WTC11 (cell line): ENCODE results near the gene NBPF1. TPM values are rescaled to one million over a fixed set of nuclear protein-coding genes. Genes with fewer than 3 reads are reported as not detected.
A peak's percentile ranks its signal among the peaks of the same experiment; 100 is the strongest.
"Not testable (repeated sequence)": the region's sequence is repeated elsewhere in the genome, so short reads cannot be mapped to it uniquely, and the experiment has no call there.

ENCODE experiments used
- ATAC-seq: fragments of 200-7000 bp; cut with Tn5 transposase; 2 replicates; pipeline ENCODE4 v1.10.0; 2021; ENCODE audit warnings: mild to moderate bottlenecking, moderate library complexity
- CTCF ChIA-PET: fragments of 300-600 bp; sonication (Branson Sonifier 250); formaldehyde crosslinking; loops from one replicate; lab custom pipeline; 2021; ENCODE audit warnings: antibody characterized with exemption; lab: Charles Lee
- POLR2A ChIA-PET: fragments of 350-600 bp; sonication (Branson Sonifier 250); formaldehyde crosslinking; loops from one replicate; lab custom pipeline; 2021; ENCODE audit warnings: antibody characterized with exemption; lab: Charles Lee
- DNase-seq: peaks from one replicate; pipeline ENCODE4 v3.0.0; 2021; ENCODE audit warnings: low spot score
- H3K27ac Mint-ChIP-seq: 2 replicates; pipeline ENCODE4 v1.8.0; 2021; ENCODE audit warnings: mixed read lengths
- H3K27me3 Mint-ChIP-seq: 2 replicates; pipeline ENCODE4 v1.8.0; 2021; ENCODE audit warnings: low read depth, mild to moderate bottlenecking, moderate library complexity, mixed read lengths
- H3K36me3 Mint-ChIP-seq: 2 replicates; pipeline ENCODE4 v1.8.0; 2021; ENCODE audit warnings: mixed read lengths
- H3K4me1 Mint-ChIP-seq: 2 replicates; pipeline ENCODE4 v1.8.0; 2022; ENCODE audit warnings: mixed read lengths
- H3K4me3 Mint-ChIP-seq: 2 replicates; pipeline ENCODE4 v1.8.0; 2021; ENCODE audit warnings: mild to moderate bottlenecking, moderate library complexity, mixed read lengths
- H3K9me3 Mint-ChIP-seq: 2 replicates; pipeline ENCODE4 v1.8.0; 2021; ENCODE audit warnings: mixed read lengths
- CREB1 ChIP-seq: sonication (generic); formaldehyde crosslinking; IDR thresholded peaks from 2 replicates; pipeline ENCODE4 v1.8.0; 2023; ENCODE audit warnings: mild to moderate bottlenecking, missing genetic modification reagents
- CREM ChIP-seq: sonication (generic); formaldehyde crosslinking; IDR thresholded peaks from 2 replicates; pipeline ENCODE4 v1.8.1; 2022; ENCODE audit warnings: mild to moderate bottlenecking, missing genetic modification reagents, moderate library complexity
- ELF4 ChIP-seq: sonication (generic); formaldehyde crosslinking; IDR thresholded peaks from 2 replicates; pipeline ENCODE4 v1.8.1; 2022; ENCODE audit warnings: low read depth, mild to moderate bottlenecking, moderate library complexity, missing genetic modification reagents
- ESRRA ChIP-seq: sonication (generic); formaldehyde crosslinking; IDR thresholded peaks from 2 replicates; pipeline ENCODE4 v1.8.1; 2022; ENCODE audit warnings: mild to moderate bottlenecking, missing genetic modification reagents, borderline replicate concordance
- ETV6 ChIP-seq: sonication (generic); formaldehyde crosslinking; IDR thresholded peaks from 2 replicates; pipeline ENCODE4 v1.8.1; 2022; ENCODE audit warnings: mild to moderate bottlenecking, missing genetic modification reagents
- FOXP1 ChIP-seq: sonication (generic); formaldehyde crosslinking; IDR thresholded peaks from 2 replicates; pipeline ENCODE4 v1.8.0; 2022; ENCODE audit warnings: missing genetic modification reagents, mild to moderate bottlenecking, moderate library complexity, borderline replicate concordance
- GABPB1 ChIP-seq: sonication (generic); formaldehyde crosslinking; IDR thresholded peaks from 2 replicates; pipeline ENCODE4 v1.8.1; 2023; ENCODE audit warnings: mild to moderate bottlenecking, missing genetic modification reagents
- MYBL2 ChIP-seq: sonication (generic); formaldehyde crosslinking; IDR thresholded peaks from 2 replicates; pipeline ENCODE4 v1.8.1; 2023; ENCODE audit warnings: mild to moderate bottlenecking, moderate library complexity, missing genetic modification reagents
- TCF7 ChIP-seq: sonication (generic); formaldehyde crosslinking; IDR thresholded peaks from 2 replicates; pipeline ENCODE4 v1.8.0; 2022; ENCODE audit warnings: mild to moderate bottlenecking, low read depth, missing genetic modification reagents, moderate library complexity
- TEAD1 ChIP-seq: sonication (generic); formaldehyde crosslinking; IDR thresholded peaks from 2 replicates; pipeline ENCODE4 v1.8.0; 2022; ENCODE audit warnings: mild to moderate bottlenecking, missing genetic modification reagents
- total RNA-seq: library from RNA; stranded (reverse); gene quantifications from 3 replicates; pipeline ENCODE4 v1.2.3, GENCODE V29; 2021
- TF ChIP-seq, protein P1 (sequence below): sonication (generic); formaldehyde crosslinking; IDR thresholded peaks from 2 replicates; pipeline ENCODE4 v1.8.1; 2023; ENCODE audit warnings: mild to moderate bottlenecking, missing genetic modification reagents
- TF ChIP-seq, protein P2 (sequence below): sonication (generic); formaldehyde crosslinking; IDR thresholded peaks from 2 replicates; pipeline ENCODE4 v1.8.0; 2023; ENCODE audit warnings: mild to moderate bottlenecking, missing genetic modification reagents
- TF ChIP-seq, protein P3 (sequence below): sonication (generic); formaldehyde crosslinking; IDR thresholded peaks from 2 replicates; pipeline ENCODE4 v1.8.0; 2023; ENCODE audit warnings: missing genetic modification reagents, mild to moderate bottlenecking, borderline replicate concordance
- TF ChIP-seq, protein P4 (sequence below): sonication (generic); formaldehyde crosslinking; IDR thresholded peaks from 2 replicates; pipeline ENCODE4 v1.8.0; 2022; ENCODE audit warnings: missing genetic modification reagents
- TF ChIP-seq, protein P5 (sequence below): sonication (generic); formaldehyde crosslinking; IDR thresholded peaks from 2 replicates; pipeline ENCODE4 v1.8.1; 2023; ENCODE audit warnings: mild to moderate bottlenecking, moderate library complexity, missing genetic modification reagents

The NBPF1 gene
- total RNA-seq, 1 experiment from 2014 or later, result 18.3 TPM

DNA sequence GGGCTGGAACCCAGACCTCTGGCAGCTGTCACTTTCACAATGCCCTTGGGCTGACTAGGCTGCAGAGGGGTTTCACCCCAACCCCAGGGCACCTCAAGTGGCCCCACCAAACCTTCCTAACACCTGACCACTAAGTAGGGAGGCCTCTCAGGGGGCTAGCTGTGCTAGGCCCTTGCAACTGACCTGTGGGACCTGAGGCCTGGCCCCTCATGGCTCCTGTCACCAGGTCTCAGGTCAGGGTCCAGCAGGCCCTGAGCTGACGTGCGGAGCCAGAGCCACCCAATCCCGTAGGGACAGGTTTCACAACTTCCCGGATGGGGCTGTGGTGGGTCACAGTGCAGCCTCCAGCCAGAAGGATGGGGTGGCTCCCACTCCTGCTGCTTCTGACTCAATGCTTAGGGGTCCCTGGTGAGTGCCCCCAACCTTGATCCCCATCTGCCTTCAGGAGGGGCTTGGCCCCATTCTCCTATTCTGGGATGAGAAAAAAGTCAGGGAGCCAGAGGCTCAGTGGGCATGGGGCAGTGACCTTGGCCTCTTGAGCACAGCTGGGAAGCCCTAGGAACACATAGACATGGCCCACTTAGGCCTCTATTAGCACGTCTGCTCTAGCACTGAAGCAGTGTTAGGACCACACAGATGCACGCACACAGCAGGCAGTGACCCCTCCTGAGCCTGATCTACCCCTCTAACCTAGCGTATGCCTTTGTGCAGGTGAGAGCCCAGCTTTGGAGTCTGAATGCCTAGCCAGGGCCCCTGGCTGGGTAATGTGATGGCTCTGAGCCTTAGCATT, 32.1 kb upstream of the NBPF1 start:
- H3K9me3 Mint-ChIP-seq, ATAC-seq, H3K27ac Mint-ChIP-seq, H3K36me3 Mint-ChIP-seq, H3K4me1 Mint-ChIP-seq, H3K4me3 Mint-ChIP-seq, POLR2A ChIA-PET: not testable (repeated sequence)
- CTCF ChIA-PET, result interaction anchor here (0.5 to 2.3 kb wide), 4 partner anchors 25 to 413 kb away, joined by 3 to 14 read pairs (median 6); no protein-coding TSS in a partner anchor
- H3K27me3 Mint-ChIP-seq, result peaks cover 15% of the 10 kb centered on the region
- TF ChIP-seq GABPB1 (CRISPR knock-in tag), result peak; percentile 81
- DNase-seq, result peak; percentile 30

DNA sequence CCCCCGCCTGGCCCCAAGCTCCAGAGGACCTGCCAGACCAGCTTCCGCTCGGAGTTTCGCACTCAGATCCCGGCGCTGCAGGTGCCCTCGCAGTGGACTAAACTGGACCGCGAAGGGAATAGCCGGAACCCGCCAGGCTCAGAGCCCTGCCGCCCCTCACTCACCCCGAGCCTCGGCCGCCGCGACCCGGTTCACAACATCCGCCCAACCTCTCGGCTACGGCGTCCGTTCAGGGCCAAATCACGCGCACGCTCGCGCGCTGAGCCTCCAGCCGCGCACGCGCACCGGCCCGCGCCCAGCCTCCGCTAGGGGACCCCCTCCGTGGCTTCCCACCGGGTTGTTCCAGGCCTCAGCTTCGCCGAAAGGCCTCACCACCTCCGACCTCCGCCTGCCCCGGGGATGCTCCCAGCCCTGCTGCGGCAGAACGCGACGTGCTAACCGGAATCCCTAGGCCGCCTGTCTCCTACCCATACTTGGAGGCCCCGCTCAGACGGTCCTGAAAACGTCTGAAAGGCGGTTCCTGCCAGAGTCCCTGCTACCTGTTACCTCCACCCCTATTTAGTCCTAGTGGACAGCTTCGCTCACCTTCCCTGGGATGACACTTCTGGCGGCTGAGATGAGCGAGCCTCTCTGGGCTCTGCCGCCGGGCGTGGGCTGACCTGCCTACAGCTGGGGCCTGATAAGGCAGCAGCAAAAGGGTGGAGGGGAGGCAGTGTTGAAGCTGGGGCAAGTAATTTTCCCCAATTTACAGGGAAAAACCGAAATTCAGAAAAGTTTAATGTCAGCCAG, 31.3 kb upstream of the NBPF1 start:
- H3K27me3 Mint-ChIP-seq, result peaks cover 15% of the 10 kb centered on the region
- H3K4me3 Mint-ChIP-seq, H3K27ac Mint-ChIP-seq, H3K4me1 Mint-ChIP-seq, H3K36me3 Mint-ChIP-seq, H3K9me3 Mint-ChIP-seq: not testable (repeated sequence)
- DNase-seq, result peak; percentile 99
- CTCF ChIA-PET, result interaction anchor here (0.8 to 2.3 kb wide), 5 partner anchors 24 to 65 kb away, joined by 3 to 14 read pairs (median 5); no protein-coding TSS in a partner anchor
- POLR2A ChIA-PET, result interaction anchor here (0.8 kb wide), 1 partner anchor 66 kb away, joined by 3 read pairs; no protein-coding TSS in a partner anchor
- peak; percentile 52 for ATAC-seq
- peak; percentile 25 for TF ChIP-seq ESRRA (CRISPR knock-in tag)
- TF ChIP-seq ETV6 (CRISPR knock-in tag), result peak; percentile 93
- 0 out of 2 replicates have a peak, but pooled peaks have one; percentile 60 for TF ChIP-seq CREM
- TF ChIP-seq ELF4 (CRISPR knock-in tag), result 0 out of 2 replicates have a peak, but pooled peaks have one; percentile 37
- TF ChIP-seq CREB1, result peak; percentile 77; the same call in 1 of the 2 replicates
- TF ChIP-seq TEAD1, result peak; percentile 96
- TF ChIP-seq, protein P1, sequence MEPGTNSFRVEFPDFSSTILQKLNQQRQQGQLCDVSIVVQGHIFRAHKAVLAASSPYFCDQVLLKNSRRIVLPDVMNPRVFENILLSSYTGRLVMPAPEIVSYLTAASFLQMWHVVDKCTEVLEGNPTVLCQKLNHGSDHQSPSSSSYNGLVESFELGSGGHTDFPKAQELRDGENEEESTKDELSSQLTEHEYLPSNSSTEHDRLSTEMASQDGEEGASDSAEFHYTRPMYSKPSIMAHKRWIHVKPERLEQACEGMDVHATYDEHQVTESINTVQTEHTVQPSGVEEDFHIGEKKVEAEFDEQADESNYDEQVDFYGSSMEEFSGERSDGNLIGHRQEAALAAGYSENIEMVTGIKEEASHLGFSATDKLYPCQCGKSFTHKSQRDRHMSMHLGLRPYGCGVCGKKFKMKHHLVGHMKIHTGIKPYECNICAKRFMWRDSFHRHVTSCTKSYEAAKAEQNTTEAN (CRISPR knock-in tag), result peak; percentile 85; the same call in 1 of the 2 replicates
- 0 out of 2 replicates have a peak, but pooled peaks have one; percentile 14 for TF ChIP-seq TCF7 (CRISPR knock-in tag)
- TF ChIP-seq FOXP1, result peak; percentile 97
- TF ChIP-seq, protein P2, sequence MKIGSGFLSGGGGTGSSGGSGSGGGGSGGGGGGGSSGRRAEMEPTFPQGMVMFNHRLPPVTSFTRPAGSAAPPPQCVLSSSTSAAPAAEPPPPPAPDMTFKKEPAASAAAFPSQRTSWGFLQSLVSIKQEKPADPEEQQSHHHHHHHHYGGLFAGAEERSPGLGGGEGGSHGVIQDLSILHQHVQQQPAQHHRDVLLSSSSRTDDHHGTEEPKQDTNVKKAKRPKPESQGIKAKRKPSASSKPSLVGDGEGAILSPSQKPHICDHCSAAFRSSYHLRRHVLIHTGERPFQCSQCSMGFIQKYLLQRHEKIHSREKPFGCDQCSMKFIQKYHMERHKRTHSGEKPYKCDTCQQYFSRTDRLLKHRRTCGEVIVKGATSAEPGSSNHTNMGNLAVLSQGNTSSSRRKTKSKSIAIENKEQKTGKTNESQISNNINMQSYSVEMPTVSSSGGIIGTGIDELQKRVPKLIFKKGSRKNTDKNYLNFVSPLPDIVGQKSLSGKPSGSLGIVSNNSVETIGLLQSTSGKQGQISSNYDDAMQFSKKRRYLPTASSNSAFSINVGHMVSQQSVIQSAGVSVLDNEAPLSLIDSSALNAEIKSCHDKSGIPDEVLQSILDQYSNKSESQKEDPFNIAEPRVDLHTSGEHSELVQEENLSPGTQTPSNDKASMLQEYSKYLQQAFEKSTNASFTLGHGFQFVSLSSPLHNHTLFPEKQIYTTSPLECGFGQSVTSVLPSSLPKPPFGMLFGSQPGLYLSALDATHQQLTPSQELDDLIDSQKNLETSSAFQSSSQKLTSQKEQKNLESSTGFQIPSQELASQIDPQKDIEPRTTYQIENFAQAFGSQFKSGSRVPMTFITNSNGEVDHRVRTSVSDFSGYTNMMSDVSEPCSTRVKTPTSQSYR (CRISPR knock-in tag), result peak; percentile 80
- TF ChIP-seq, protein P3, sequence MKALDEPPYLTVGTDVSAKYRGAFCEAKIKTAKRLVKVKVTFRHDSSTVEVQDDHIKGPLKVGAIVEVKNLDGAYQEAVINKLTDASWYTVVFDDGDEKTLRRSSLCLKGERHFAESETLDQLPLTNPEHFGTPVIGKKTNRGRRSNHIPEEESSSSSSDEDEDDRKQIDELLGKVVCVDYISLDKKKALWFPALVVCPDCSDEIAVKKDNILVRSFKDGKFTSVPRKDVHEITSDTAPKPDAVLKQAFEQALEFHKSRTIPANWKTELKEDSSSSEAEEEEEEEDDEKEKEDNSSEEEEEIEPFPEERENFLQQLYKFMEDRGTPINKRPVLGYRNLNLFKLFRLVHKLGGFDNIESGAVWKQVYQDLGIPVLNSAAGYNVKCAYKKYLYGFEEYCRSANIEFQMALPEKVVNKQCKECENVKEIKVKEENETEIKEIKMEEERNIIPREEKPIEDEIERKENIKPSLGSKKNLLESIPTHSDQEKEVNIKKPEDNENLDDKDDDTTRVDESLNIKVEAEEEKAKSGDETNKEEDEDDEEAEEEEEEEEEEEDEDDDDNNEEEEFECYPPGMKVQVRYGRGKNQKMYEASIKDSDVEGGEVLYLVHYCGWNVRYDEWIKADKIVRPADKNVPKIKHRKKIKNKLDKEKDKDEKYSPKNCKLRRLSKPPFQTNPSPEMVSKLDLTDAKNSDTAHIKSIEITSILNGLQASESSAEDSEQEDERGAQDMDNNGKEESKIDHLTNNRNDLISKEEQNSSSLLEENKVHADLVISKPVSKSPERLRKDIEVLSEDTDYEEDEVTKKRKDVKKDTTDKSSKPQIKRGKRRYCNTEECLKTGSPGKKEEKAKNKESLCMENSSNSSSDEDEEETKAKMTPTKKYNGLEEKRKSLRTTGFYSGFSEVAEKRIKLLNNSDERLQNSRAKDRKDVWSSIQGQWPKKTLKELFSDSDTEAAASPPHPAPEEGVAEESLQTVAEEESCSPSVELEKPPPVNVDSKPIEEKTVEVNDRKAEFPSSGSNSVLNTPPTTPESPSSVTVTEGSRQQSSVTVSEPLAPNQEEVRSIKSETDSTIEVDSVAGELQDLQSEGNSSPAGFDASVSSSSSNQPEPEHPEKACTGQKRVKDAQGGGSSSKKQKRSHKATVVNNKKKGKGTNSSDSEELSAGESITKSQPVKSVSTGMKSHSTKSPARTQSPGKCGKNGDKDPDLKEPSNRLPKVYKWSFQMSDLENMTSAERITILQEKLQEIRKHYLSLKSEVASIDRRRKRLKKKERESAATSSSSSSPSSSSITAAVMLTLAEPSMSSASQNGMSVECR (CRISPR knock-in tag), result peak; percentile 98
- peak; percentile 93; the same call in 1 of the 2 replicates for TF ChIP-seq MYBL2
- TF ChIP-seq, protein P4, sequence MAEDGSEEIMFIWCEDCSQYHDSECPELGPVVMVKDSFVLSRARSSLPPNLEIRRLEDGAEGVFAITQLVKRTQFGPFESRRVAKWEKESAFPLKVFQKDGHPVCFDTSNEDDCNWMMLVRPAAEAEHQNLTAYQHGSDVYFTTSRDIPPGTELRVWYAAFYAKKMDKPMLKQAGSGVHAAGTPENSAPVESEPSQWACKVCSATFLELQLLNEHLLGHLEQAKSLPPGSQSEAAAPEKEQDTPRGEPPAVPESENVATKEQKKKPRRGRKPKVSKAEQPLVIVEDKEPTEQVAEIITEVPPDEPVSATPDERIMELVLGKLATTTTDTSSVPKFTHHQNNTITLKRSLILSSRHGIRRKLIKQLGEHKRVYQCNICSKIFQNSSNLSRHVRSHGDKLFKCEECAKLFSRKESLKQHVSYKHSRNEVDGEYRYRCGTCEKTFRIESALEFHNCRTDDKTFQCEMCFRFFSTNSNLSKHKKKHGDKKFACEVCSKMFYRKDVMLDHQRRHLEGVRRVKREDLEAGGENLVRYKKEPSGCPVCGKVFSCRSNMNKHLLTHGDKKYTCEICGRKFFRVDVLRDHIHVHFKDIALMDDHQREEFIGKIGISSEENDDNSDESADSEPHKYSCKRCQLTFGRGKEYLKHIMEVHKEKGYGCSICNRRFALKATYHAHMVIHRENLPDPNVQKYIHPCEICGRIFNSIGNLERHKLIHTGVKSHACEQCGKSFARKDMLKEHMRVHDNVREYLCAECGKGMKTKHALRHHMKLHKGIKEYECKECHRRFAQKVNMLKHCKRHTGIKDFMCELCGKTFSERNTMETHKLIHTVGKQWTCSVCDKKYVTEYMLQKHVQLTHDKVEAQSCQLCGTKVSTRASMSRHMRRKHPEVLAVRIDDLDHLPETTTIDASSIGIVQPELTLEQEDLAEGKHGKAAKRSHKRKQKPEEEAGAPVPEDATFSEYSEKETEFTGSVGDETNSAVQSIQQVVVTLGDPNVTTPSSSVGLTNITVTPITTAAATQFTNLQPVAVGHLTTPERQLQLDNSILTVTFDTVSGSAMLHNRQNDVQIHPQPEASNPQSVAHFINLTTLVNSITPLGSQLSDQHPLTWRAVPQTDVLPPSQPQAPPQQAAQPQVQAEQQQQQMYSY (CRISPR knock-in tag), result peak; percentile 48
- TF ChIP-seq, protein P5, sequence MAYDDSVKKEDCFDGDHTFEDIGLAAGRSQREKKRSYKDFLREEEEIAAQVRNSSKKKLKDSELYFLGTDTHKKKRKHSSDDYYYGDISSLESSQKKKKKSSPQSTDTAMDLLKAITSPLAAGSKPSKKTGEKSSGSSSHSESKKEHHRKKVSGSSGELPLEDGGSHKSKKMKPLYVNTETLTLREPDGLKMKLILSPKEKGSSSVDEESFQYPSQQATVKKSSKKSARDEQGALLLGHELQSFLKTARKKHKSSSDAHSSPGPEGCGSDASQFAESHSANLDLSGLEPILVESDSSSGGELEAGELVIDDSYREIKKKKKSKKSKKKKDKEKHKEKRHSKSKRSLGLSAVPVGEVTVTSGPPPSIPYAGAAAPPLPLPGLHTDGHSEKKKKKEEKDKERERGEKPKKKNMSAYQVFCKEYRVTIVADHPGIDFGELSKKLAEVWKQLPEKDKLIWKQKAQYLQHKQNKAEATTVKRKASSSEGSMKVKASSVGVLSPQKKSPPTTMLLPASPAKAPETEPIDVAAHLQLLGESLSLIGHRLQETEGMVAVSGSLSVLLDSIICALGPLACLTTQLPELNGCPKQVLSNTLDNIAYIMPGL (CRISPR knock-in tag), result peak; percentile 99
